IMR-90 (cell line): ENCODE measurements around the gene MPP1. TPM values are rescaled to one million over a fixed set of nuclear protein-coding genes. Genes with fewer than 3 reads are reported as not detected.
A peak's percentile ranks its signal among the peaks of the same experiment; 100 is the strongest.

Source experiments
- ATAC-seq: fragments of 200-7000 bp; cut with Tn5 transposase; 2 replicates; pipeline ENCODE4 v1.9.1; 2020; ENCODE audit warnings: low read depth, mild to moderate bottlenecking, moderate library complexity
- BruUV-seq: library from RNA; stranded (reverse); fragments of 400-500 nt; replicated peaks from 2 replicates; lab custom pipeline; 2021; lab: Mats Ljungman, UMichigan
- CTCF ChIA-PET: fragments of 300-600 bp; formaldehyde crosslinking; extraction: SDS; loops from one replicate; lab custom pipeline; 2021; ENCODE audit warnings: antibody characterized with exemption; lab: Yijun Ruan, JAX
- POLR2A ChIA-PET: fragments of 300-600 bp; sonication (Branson Sonifier 250); formaldehyde crosslinking; loops from one replicate; lab custom pipeline; 2022; ENCODE audit warnings: antibody characterized with exemption; ENCODE audit not compliant: unreplicated experiment; lab: Charles Lee
- DNase-seq: peaks from one replicate; pipeline ENCODE4 v3.0.0; 2013
- H2AFZ ChIP-seq: replicated peaks from 2 replicates; pipeline ENCODE3; 2013; ENCODE audit warnings: low read length, mild to moderate bottlenecking; ENCODE audit not compliant: poor library complexity
- H2AK5ac ChIP-seq: 2 replicates; pipeline ENCODE4 v1.6.1; 2013; ENCODE audit warnings: low read depth, low read length, inconsistent platforms
- H2AK9ac ChIP-seq: replicated peaks from 2 replicates; pipeline ENCODE3; 2013; ENCODE audit warnings: mild to moderate bottlenecking, low read depth, low read length, moderate library complexity; ENCODE audit not compliant: poor library complexity
- H2BK120ac ChIP-seq: 2 replicates; pipeline ENCODE4 v1.6.1; 2013; ENCODE audit warnings: low read depth, low read length, inconsistent platforms
- H2BK15ac ChIP-seq: 3 replicates; pipeline ENCODE4 v1.6.1; 2013; ENCODE audit warnings: low read depth, low read length, inconsistent platforms
- H2BK20ac ChIP-seq: 2 replicates; pipeline ENCODE4 v1.6.1; 2013; ENCODE audit warnings: low read depth, mild to moderate bottlenecking, inconsistent platforms, low read length, moderate library complexity
- H2BK5ac ChIP-seq: 2 replicates; pipeline ENCODE4 v1.6.1; 2013; ENCODE audit warnings: mild to moderate bottlenecking, low read depth, low read length, inconsistent platforms; ENCODE audit not compliant: poor library complexity, severe bottlenecking
- H3K14ac ChIP-seq: replicated peaks from 2 replicates; pipeline ENCODE4 v1.6.1; 2013; ENCODE audit warnings: low read depth, low read length, inconsistent platforms
- H3K18ac ChIP-seq: 2 replicates; pipeline ENCODE4 v1.6.1; 2013; ENCODE audit warnings: low read depth, low read length, control low read depth
- H3K23ac ChIP-seq: 2 replicates; pipeline ENCODE4 v1.6.1; 2013; ENCODE audit warnings: low read depth, low read length, inconsistent platforms
- H3K27ac ChIP-seq: 2 replicates; pipeline ENCODE4 v1.5.1; 2013; ENCODE audit warnings: mild to moderate bottlenecking, control low read depth, low read length; ENCODE audit not compliant: insufficient read depth
- H3K27me3 ChIP-seq: 2 replicates; pipeline ENCODE4 v1.6.1; 2013; ENCODE audit warnings: low read length; ENCODE audit not compliant: control insufficient read depth, insufficient read depth
- H3K36me3 ChIP-seq: 2 replicates; pipeline ENCODE4 v1.6.1; 2013; ENCODE audit warnings: low read length, mixed read lengths; ENCODE audit not compliant: control insufficient read depth, insufficient read depth
- H3K4ac ChIP-seq: 2 replicates; pipeline ENCODE4 v1.6.1; 2013; ENCODE audit warnings: low read depth, low read length, inconsistent platforms
- H3K4me1 ChIP-seq: 2 replicates; pipeline ENCODE4 v1.6.1; 2013; ENCODE audit warnings: low read length, mixed read lengths; ENCODE audit not compliant: control insufficient read depth, insufficient read depth
- H3K4me2 ChIP-seq: 2 replicates; pipeline ENCODE4 v1.6.1; 2013; ENCODE audit warnings: low read depth, mild to moderate bottlenecking, control low read depth, low read length, moderate library complexity
- H3K4me3 ChIP-seq: 2 replicates; pipeline ENCODE4 v1.5.1; 2013; ENCODE audit warnings: low read depth, mild to moderate bottlenecking, control low read depth, low read length, moderate library complexity; ENCODE audit not compliant: insufficient read depth
- H3K56ac ChIP-seq: 2 replicates; pipeline ENCODE4 v1.6.1; 2013; ENCODE audit warnings: low read length, inconsistent platforms; ENCODE audit not compliant: insufficient read depth; ENCODE audit errors: extremely low read depth
- H3K79me1 ChIP-seq, 2 experiments: 2 replicates each; pipeline ENCODE4 v1.6.1; 2013; ENCODE audit warnings: low read length in 2 of 2, inconsistent platforms in 1 of 2, low read depth in 1 of 2
- H3K9ac ChIP-seq: 2 replicates; pipeline ENCODE4 v1.6.1; 2013; ENCODE audit warnings: low read depth, low read length, control low read depth
- H3K9me1 ChIP-seq: 2 replicates; pipeline ENCODE4 v1.6.1; 2013; ENCODE audit warnings: low read length, inconsistent platforms; ENCODE audit not compliant: insufficient read depth
- H3K9me3 ChIP-seq: 2 replicates; pipeline ENCODE4 v1.6.1; 2013; ENCODE audit warnings: low read length; ENCODE audit not compliant: control insufficient read depth, insufficient read depth
- H4K20me1 ChIP-seq: 2 replicates; pipeline ENCODE4 v1.6.1; 2013; ENCODE audit warnings: low read length, inconsistent platforms; ENCODE audit not compliant: insufficient read depth
- H4K5ac ChIP-seq: 2 replicates; pipeline ENCODE4 v1.6.1; 2013; ENCODE audit warnings: mild to moderate bottlenecking, low read depth, low read length, control low read depth
- H4K8ac ChIP-seq, 2 experiments: 2 replicates each; pipeline ENCODE4 v1.6.1; 2013; ENCODE audit warnings: low read depth in 2 of 2, low read length in 2 of 2, control low read depth in 1 of 2, inconsistent platforms in 1 of 2
- H4K91ac ChIP-seq: 2 replicates; pipeline ENCODE4 v1.6.1; 2013; ENCODE audit warnings: low read depth, low read length, inconsistent platforms; ENCODE audit not compliant: insufficient read depth
- POLR2A ChIP-seq: IDR thresholded peaks from 2 replicates; pipeline ENCODE4 v1.6.1; 2012; ENCODE audit warnings: mild to moderate bottlenecking, low read depth, low read length
- SMC3 ChIP-seq: fragments of 150-350 bp; IDR thresholded peaks from 2 replicates; pipeline ENCODE4 v1.6.1; 2016; ENCODE audit warnings: low read depth, mild to moderate bottlenecking, antibody characterized with exemption, low read length, moderate library complexity
- WGBS, 2 experiments: methylation state at CpG; one replicate each; pipeline versions ENCODE4 v1.1.5 to v1.1.7; 2013; ENCODE audit warnings: missing lambda C conversion rate in 2 of 2; ENCODE audit not compliant: insufficient read length in 1 of 2; ENCODE audit errors: extremely low coverage in 2 of 2; 5-methylcytosine and 5-hydroxymethylcytosine counted together
- dilution Hi-C: fragments of 300-500 bp; cut with HindIII; formaldehyde crosslinking; loops from one replicate; pipeline ENCODE4 v1.14.3; 2018; ENCODE audit warnings: low sequenced_read_pairs; ENCODE audit not compliant: unreplicated experiment
- in situ Hi-C: fragments of 300-500 bp; cut with MboI; formaldehyde crosslinking; loops from 3 replicates; pipeline ENCODE4 v1.14.3; 2019; ENCODE audit warnings: low sequenced_read_pairs, inconsistent platforms, mixed read lengths
- intact Hi-C: fragments of 100-400 bp; cut with micrococcal nuclease; formaldehyde crosslinking; loops from 2 replicates; pipeline ENCODE4 v1.10.0; 2022
- polyA plus RNA-seq, 3 experiments: library from polyadenylated mRNA; depleted of rRNA; stranded (reverse); fragments of >200 nt; gene quantifications; 2 replicates each; pipeline ENCODE4 v1.2.3, GENCODE V29; 2012; ENCODE audit warnings: low replicate concordance in 1 of 3
- total RNA-seq: library from RNA; depleted of rRNA; stranded (reverse); fragments of >200 nt; gene quantifications from 2 replicates; pipeline ENCODE4 v1.2.3, GENCODE V29; 2012
- TF ChIP-seq, protein P1 (sequence below): fragments of 150-350 bp; IDR thresholded peaks from 2 replicates; pipeline ENCODE4 v1.6.1; 2017; ENCODE audit warnings: mild to moderate bottlenecking, antibody characterized with exemption, low read length, low read depth
- TF ChIP-seq, protein P2 (sequence below): conservative IDR thresholded peaks from 2 replicates; pipeline ENCODE4 v1.5.1; 2012; ENCODE audit warnings: mild to moderate bottlenecking, low read depth, low read length, improper control_type of control experiment

The MPP1 gene
- total and polyA plus RNA-seq, 2 of the 4 experiments (the other 2 are of a cell fraction) = 35.2 to 43.0 TPM

DNA sequence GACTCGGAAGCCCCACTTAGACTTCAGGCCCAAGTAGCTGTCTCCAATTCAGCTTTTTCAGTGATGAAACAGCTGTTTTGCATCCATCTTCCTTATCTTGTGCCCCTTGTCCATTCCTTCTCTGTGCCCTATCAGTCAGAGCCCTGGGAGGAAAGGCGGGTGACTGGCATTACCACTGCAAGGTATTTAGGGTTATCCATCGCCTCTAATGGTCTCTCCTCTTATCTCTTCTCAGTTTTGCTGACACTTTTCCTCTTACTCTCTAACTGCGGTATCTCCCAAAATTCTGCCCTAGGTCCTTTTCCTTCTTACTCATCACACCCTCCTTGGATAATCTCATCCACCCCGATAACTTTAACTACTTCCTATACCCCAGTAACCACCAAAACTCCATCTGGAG lies 68.1 kb downstream of the MPP1 start:
- Histone ChIP-seq H4K91ac (peak overlapping the region; percentile 50), H2BK5ac (peak overlapping the region; percentile 63), H3K56ac (no peak overlapping the region), H3K14ac (peak overlapping the region; percentile 54; the same call in 1 of the 2 replicates), H3K18ac (peak overlapping the region; percentile 82; the same call in 1 of the 2 replicates), H2BK120ac (peak overlapping the region; percentile 35), H3K23ac (no peak overlapping the region), H3K4me1 (peaks cover 13% of the 10 kb centered on the region), H2BK15ac (peak overlapping the region; percentile 57; the same call in 1 of the 3 replicates), H4K20me1 (no peaks in the 10 kb centered on the region), H3K9me1 (no peaks in the 10 kb centered on the region), H3K36me3 (no peaks in the 10 kb centered on the region), H3K4ac (peak overlapping the region; percentile 60), H2AFZ (no peak overlapping the region), H2AK5ac (peak overlapping the region; percentile 63; the same call in 1 of the 2 replicates), H2AK9ac (no peak overlapping the region), H3K27ac (0 out of 2 replicates have a peak overlapping the region, but pooled peaks have one; percentile 14), H4K8ac (no peak overlapping the region), H3K4me3 (no peak overlapping the region), H3K27me3 (no peaks in the 10 kb centered on the region), H2BK20ac (peak overlapping the region; percentile 50; the same call in 1 of the 2 replicates), H3K9me3 (no peaks in the 10 kb centered on the region), H3K9ac (no peak overlapping the region), H3K79me1 (peaks cover 0 to 3% of the 10 kb centered on the region in 2 experiments; a peak in 1 of 4 replicates), H3K4me2 (no peak overlapping the region), H4K5ac (peak overlapping the region; percentile 16; the same call in 1 of the 2 replicates)
- intact Hi-C loops = no loop called here
- BruUV-seq = no TSS peak
- POLR2A ChIA-PET = no interaction called here
- dilution Hi-C loops = no loop called here
- CTCF ChIA-PET = interaction anchor here (1.1 kb wide), 1 partner anchor 12 kb away, joined by 7 read pairs; no protein-coding TSS in a partner anchor
- in situ Hi-C loops = loop anchor here (25.0 kb wide), 1 partner anchor 150 kb away; the partner anchor contains the start of gene CTAG1A
- no peak for DNase-seq
- TF ChIP-seq SMC3 (no peak), POLR2A (no peak)
- TF ChIP-seq, protein P1, sequence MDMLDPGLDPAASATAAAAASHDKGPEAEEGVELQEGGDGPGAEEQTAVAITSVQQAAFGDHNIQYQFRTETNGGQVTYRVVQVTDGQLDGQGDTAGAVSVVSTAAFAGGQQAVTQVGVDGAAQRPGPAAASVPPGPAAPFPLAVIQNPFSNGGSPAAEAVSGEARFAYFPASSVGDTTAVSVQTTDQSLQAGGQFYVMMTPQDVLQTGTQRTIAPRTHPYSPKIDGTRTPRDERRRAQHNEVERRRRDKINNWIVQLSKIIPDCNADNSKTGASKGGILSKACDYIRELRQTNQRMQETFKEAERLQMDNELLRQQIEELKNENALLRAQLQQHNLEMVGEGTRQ = no peak
- TF ChIP-seq, protein P2, sequence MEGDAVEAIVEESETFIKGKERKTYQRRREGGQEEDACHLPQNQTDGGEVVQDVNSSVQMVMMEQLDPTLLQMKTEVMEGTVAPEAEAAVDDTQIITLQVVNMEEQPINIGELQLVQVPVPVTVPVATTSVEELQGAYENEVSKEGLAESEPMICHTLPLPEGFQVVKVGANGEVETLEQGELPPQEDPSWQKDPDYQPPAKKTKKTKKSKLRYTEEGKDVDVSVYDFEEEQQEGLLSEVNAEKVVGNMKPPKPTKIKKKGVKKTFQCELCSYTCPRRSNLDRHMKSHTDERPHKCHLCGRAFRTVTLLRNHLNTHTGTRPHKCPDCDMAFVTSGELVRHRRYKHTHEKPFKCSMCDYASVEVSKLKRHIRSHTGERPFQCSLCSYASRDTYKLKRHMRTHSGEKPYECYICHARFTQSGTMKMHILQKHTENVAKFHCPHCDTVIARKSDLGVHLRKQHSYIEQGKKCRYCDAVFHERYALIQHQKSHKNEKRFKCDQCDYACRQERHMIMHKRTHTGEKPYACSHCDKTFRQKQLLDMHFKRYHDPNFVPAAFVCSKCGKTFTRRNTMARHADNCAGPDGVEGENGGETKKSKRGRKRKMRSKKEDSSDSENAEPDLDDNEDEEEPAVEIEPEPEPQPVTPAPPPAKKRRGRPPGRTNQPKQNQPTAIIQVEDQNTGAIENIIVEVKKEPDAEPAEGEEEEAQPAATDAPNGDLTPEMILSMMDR = no peak
- ATAC-seq = no peak
- WGBS, 2 experiments = 85% methylated on average over 2 of the region's 5 CpGs; no CpG with 5 or more reads in 1 of the 2 experiments
